Erythroblast (primary cell): Measurements from ENCODE around the gene CCDC201.

Experiments used
- GATA1 ChIP-seq: IDR thresholded peaks from 2 replicates; pipeline ENCODE4 v1.6.1; 2011; ENCODE audit warnings: low read depth, mild to moderate bottlenecking, control low read depth, low read length, moderate library complexity
- POLR2A ChIP-seq: IDR thresholded peaks from 2 replicates; pipeline ENCODE4 v1.6.1; 2011; ENCODE audit warnings: mild to moderate bottlenecking, low read length

DNA sequence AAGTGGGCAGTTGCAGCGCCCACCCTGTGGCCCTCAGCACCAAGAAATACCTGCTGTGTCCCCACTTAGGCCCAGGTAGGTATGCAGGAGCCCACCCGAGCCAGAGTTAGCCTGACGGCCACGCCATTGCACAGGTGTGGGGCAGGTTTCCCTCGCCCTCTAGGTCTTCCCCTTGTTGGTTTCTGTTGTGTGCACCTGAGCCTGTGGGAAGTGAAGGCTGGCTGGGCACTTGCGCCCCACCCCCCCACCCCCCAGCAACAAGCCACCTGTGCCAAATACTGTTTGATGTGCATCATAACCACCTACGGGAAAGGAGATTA, at the start of gene CCDC201:
- no peak for TF ChIP-seq POLR2A
- no peak for TF ChIP-seq GATA1
